DMS53 treated with DMSO at 0.1 percent for 48 hours (cell line): ENCODE measurements around the gene CPVL.

Experiments used
- DNase-seq: peaks from one replicate; lab custom pipeline; 2025; ENCODE audit not compliant: unreplicated experiment; lab: John Stamatoyannopoulos, UW

The CPVL gene

GRCh38 chr7:29146057-29146706 lies at the start of gene CPVL:
TSS of gene CPVL (minus strand) at chr7:29146537. CDS start at chr7:29121061, 25,476 bp downstream.
- no peak for DNase-seq

- DNase-seq: peak; percentile 72
Observed at GRCh38 chr7:29194594-29195427, 48.5 kb upstream of the CPVL start, which contains the start of gene CHN2. TSS of gene CHN2 (plus strand) at chr7:29194775.

DNA sequence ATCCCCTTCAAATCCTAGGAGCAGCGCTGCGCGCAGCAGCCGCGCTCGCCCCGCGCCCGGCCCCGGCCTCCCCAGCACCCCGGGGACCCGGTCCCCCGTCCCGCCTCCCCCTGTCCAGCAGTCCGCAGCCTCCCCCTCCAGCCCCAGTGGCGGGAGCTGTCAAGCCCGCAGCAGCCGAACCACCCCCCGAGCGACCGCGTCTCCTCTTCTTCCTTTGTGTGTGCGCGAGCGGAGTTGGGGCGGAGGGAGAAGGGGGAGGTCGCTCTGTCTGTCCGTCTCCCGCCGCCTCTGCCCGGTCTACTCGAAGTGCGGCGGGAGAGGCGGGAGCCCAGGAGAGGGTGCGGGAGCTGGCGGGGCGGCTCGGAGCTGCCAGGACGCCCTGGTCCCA lies 47.9 kb upstream of the CPVL start:
- DNase-seq: no peak

- DNase-seq: peak; percentile 20
Observed at GRCh38 chr7:29193316-29194205, 47.2 kb upstream of the CPVL start.

GRCh38 chr7:29192811-29193210 lies 46.5 kb upstream of the CPVL start:
- DNase-seq: no peak

DNA sequence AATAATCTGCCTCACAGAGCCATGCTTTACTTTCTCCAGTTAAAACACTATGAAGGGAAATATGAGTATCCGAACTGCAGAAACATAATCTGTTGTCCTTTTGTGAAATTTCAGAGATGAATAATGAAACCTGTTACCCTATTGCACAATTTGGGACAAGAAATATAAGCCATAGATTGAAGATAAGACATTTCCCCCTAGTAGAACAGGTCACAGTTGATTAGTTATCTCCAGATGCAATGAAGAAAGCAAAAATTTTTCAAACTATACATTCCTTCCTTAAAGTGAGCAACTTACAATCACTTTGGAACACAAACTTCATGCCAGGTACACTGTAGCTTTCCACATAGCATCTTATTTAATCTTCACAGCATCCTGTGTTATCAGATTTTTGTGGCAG lies 46.0 kb upstream of the CPVL start:
- no peak for DNase-seq

DNA sequence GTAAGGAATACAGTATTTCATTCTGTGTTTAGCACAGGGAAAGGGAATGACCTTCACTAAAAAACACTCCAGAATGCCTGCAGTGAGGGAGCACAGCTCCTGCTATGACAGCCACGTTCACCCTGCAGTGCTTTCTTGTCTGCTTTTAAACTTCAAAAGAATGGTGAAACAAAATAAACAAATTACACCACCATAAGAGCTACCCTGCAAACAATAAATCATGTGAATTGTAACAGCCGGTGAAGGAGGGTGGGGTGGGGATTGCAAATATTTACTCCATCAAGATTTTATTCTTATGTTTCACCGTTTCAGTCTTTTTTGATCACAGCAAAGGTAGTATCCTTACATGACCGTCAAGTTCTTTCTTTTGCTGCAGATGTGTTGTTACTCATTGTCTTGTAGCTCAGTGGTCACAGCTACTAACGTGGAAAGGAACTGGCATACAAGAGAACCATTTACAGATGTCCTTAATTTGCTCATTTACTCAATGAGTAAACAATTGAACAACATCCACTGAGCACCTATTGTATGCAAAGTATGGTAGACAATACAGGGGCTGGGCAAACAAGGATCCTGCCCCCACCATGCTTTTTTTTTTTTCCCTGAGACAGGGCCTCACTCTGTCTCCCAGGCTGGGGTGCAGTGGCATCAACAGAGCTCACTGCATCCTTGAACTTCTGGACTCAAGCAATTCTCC lies 44.2 kb upstream of the CPVL start:
- peak; percentile 85 for DNase-seq

DNA sequence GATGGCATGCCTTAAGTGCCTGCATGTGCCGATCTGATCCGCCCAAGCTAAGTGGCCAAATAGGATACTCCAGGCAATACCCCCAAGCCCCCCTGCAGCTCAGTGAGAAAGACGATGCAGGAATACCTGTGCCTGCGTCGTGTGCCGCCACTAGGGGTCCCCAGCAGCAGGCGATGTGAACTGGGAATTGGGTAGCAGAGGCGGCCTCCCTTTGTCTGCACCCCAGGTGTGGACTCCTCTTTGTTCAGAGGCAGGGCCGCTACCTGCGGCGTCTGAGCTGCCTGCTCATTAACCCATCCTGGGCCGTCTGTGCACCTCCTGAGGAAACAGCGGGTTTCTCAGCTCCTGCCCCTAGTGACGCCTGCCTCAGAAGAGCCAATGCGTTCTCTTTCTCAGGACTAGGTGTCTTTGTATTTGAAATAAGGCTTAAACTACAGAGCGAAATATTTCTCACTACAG lies 43.4 kb upstream of the CPVL start:
- DNase-seq: peak; percentile 91

DNA sequence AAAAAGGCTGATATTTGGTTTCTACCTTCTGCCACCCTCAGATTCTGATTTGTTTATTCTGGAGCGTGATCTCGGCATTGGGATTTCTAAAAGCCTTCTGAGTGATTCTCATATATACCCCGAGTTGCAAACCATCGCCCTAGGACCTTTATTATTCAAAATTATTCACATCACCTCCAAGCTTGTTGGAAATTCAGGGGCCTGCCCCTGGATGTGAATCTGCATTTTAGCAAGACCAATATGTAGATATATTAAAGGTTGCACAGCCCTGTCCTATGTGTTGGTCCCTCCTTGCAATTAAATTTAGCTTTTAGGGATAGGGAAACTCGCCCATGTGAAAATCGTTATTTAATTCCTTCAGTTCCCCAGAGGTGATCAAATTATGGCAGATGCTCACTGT lies 39.3 kb upstream of the CPVL start:
- no peak for DNase-seq

DNA sequence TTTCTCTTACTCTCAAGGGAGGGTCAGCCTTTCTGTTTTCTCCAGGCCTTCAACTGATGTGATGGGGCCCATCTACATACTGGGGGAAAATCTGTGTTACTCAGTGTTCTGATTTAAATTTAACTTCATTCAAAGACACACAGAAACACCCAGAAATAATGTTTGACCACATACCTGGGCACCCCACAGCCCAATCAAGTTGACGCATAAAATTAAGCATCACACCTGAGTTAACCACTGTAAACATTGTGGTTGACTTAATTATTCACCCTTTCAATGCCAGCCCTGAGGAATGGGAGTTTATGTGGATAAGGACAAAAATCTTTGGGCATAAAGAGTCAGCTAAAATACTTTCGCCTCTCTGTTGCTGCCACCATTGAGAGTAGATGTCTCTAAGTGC lies 38.3 kb upstream of the CPVL start:
- DNase-seq: no peak

DNA sequence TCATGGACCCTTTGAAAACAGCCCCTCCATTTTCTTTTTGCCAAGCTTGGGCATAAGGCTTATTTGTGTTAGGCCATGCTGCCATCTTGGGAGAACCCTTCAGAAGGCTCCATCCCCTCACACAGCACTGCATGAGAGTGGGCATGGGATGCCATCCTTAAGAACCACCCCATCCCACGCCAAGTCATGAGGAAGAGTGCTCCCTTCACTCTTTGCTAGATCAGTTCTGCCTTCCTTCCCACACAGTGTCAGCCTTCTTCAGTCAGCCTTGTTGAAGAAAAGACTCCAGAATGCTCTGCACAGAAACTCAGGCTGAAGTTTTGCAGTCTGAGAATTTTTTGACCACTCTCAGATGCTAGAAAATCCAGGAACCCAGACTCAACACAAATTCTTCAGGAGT lies 32.8 kb upstream of the CPVL start:
- no peak for DNase-seq

GRCh38 chr7:29177963-29178600 lies 31.7 kb upstream of the CPVL start:
- no peak for DNase-seq

DNA sequence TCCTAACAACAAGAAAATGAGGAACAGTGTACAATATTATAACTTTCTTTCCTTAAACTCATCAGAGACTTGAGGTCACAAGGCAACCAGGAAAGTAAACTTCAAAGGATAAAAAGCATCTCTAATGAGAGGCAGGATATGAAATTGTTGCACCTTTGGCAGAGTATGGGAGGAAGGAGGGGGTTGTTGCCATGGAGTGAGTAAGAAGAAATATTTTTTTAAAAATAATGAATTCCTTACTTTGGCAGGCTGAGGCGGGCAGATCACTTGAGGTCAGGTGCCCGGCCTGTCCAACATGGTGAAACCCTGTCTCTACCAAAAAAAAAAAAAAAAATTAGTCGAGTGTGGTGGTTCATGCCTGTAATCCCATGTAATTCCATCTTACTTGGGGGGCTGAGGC lies 27.1 kb upstream of the CPVL start:
- no peak for DNase-seq

- DNase-seq: no peak
Observed at GRCh38 chr7:29170781-29171180, 24.4 kb upstream of the CPVL start.

DNA sequence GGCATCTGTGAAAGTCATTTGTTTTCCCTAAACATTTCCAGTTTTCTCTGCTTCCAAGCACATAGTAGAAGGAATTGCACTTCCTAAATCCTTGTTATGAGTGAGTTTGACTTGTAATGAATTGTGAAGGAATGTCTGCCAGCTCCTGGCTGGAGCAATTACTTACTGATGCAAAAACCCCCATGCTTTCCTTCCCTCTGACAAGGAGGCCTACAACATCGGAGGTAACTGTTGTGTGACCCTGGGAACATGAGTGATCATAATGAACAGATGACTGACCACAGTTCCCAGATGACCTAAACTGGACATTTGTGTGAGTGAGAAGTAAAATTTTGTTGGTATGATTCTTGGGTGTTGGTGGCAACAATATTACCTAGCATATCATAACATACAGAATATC lies 21.4 kb upstream of the CPVL start:
- no peak for DNase-seq

- DNase-seq: peak; percentile 88
Observed at GRCh38 chr7:29163854-29164253, 17.5 kb upstream of the CPVL start.

DNA sequence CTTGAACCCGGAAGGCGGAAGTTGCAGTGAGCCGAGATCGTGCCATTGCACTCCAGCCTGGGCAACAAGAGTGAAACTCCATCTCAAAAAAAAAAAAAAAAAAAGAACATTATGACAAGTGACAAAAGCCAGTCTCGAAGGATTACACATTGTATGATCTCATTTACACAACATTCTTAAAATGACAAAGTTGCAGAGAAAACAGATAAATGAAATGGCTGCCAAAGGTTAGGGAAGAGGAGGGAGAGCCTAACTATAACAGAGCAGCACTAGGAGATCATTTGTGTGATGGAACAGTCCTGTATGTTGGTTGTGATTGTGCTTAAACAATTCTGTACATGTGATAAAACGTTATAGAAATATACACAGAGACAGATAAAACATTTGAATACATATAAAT lies 16.2 kb upstream of the CPVL start:
- DNase-seq: no peak

DNA sequence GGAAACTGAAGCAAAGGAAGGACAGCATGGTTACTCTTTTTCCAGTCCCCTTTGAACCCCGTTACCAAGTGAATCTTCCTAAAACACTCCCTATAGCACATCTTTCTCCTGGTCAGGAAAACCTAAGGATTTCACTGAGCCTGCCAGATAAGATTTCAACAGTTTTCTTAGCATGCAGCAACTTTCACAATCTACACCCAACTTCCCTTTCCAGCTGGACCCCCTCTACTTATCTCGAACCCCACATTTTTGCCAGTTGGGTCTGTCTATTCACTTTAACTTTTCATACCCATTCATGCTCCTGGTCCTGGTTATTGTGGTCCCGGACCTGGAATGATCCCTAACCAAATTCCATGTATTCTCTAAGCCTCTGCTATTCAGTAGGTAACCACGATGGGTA lies 14.9 kb upstream of the CPVL start:
- no peak for DNase-seq

DNA sequence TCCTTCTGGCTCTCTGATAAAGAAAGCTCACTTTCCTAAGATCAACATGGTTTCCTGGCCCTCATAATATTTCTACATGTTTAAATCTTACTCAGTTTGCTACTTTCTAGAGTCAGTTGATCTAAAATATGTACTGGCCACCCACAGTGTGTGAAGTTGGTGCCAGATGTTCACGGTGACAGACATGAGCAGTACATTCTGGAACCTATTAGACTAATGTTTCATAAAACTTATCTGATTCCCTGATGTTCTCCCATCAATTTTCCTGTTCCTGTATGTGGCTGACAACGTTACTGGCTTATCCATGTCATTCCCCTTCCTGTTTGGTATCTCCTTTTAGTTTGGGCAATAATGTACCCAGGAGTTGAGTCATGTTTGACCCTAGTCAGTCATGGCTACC lies 13.7 kb upstream of the CPVL start:
- no peak for DNase-seq

DNA sequence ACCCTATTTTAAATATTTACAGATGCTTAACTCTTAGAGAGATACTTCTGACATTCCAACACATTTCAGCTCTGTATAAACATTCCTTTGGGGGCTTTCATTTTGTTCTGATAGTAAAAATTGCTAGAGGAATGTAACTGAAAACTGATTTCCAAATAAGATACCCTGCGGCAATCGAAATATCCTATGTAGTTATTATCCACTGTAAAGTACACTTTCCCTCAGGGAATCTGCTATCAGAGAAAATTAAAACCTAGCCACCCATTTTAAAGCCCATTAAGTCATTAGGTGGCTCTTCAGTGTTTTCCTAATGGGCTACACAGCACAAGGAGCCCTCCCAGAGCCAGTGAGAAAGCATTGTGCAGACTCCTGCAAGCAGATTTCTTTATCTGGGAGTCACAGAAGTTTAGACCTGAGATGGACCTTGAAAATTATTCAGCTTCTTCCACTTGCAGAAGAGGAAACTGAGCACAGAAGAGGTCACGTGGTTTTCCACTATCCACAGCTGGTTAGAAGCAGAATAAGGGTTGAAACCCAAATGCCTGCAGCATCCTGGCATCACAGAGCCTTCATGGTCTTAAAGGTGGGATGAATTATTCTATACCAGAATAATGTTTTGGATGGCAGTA lies 12.6 kb upstream of the CPVL start:
- DNase-seq: no peak
